NCI-H524 treated with DMSO at 0.1 percent for 48 hours (cell line): ENCODE measurements around the gene CCSER2.
"Not testable (repeated sequence)": the region's sequence is repeated elsewhere in the genome, so short reads cannot be mapped to it uniquely, and the experiment has no call there.

Experiments
- DNase-seq: peaks from one replicate; lab custom pipeline; 2025; lab: John Stamatoyannopoulos, UW

The CCSER2 gene, protein sequence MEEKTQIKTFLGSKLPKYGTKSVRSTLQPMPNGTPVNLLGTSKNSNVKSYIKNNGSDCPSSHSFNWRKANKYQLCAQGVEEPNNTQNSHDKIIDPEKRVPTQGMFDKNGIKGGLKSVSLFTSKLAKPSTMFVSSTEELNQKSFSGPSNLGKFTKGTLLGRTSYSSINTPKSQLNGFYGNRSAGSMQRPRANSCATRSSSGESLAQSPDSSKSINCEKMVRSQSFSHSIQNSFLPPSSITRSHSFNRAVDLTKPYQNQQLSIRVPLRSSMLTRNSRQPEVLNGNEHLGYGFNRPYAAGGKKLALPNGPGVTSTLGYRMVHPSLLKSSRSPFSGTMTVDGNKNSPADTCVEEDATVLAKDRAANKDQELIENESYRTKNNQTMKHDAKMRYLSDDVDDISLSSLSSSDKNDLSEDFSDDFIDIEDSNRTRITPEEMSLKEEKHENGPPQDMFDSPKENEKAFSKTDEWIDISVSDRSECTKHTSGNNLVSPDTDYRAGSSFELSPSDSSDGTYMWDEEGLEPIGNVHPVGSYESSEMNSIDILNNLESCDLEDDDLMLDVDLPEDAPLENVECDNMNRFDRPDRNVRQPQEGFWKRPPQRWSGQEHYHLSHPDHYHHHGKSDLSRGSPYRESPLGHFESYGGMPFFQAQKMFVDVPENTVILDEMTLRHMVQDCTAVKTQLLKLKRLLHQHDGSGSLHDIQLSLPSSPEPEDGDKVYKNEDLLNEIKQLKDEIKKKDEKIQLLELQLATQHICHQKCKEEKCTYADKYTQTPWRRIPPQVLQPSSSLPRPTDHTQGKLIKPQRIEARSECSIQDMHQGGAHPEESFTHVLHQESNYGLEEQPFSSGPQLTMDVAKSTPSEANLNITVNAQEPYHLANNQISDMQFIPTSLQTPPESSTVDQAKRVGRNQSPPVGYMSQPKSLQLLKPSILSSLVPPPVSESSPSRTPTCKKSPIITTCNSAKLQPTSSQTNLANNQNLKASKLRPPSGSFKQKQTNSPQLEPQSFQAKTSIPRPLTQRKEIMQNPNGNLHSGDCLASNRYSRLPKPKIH

DNA sequence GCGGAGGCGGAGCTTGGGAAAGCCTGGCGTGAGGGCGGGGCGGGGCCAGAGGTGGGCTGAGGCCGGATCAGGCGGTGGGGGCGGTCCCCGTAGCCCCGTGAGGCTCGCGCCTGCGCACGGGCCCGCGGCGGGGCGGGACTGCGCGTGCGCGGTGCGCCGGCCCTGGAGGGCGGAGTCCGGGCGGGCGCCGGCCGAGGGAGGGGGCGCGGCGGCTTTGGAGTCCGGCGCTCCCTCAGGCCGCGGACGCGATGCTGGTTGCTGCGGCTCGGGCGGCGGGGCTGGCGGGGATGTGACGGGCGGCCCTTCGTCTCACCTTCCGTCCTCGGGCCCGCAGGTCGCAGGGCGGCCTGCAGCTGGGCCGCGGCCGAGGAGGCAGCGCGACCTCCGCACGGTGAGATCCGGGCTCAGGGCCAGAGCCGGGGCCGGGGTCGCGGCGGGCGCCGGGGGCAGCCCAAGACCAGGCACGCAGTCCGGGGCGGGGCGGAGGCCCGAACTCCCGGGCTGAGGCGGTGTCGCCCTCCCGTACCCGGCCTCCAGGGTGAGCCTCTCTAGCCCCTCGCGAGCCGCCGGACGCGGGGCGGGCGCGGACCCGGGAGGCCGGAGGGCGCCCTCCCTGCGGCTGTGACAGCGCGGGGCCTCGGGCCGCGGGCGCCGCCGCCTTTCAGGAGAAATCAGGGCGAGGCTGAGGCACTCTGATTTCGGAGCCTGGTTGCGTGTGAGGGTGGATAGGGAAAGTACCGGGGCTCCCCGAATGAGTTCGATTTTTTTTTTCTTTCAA, at the start of gene CCSER2:
TSS of gene CCSER2 (plus strand) at position 172 of the 778 bp plus-strand sequence. CDS start 42,464 bp downstream, outside the sequence.
- no peak for DNase-seq

DNA sequence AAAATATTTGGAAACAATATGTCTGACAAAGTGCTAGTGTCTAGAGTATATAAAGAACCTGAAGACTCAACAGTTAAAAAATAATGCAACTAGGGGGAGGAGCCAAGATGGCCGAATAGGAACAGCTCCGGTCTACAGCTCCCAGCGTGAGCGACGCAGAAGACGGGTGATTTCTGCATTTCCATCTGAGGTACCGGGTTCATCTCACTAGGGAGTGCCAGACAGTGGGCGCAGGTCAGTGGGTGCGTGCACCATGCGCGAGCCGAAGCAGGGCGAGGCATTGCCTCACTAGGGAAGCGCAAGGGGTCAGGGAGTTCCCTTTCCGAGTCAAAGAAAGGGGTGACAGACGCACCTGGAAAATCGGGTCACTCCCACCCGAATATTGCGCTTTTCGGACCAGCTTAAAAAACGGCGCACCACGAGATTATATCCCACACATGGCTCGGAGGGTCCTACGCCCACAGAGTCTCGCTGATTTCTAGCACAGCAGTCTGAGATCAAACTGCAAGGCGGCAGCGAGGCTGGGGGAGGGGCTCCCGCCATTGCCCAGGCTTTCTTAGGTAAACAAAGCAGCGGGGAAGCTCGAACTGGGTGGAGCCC, 48.4 kb upstream of the CCSER2 start:
- DNase-seq = not testable (repeated sequence)

GRCh38 chr10:84286695-84287094, 41.7 kb upstream of the CCSER2 start:
- DNase-seq = no peak

- DNase-seq = no peak
Measured at GRCh38 chr10:84288151-84288550, 40.2 kb upstream of the CCSER2 start.

DNA sequence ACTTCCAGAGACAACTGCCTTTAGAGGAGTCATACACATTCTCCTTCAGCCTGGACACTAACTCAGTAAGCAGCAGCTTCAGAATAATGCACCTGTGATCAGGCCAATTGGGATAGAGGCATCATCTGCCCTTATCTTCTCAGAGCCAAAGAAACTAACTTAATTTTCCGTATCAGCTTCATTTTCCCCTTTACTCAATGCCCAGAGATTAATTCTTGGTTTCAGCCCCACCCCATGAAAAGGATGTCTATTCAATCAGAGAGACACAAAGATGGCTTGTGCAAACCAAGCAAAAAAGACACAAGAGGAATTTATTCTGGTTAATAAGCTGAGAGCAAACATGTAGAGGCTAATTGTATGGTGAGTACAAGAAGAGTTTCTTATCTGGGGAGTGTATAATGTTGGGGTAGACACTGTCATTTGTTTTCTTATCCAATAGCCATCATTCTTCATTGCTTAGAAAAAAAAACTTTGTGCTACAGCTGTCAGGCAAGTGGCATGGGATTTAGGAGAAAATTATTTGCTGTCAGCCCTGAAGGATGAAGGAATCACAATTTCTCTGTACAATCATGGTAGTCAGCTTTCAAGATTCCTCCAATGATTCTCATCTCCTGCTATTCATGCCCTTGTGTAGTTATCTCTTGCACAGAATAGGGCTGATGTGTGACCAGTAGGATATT, 38.7 kb upstream of the CCSER2 start:
- no peak for DNase-seq

DNA sequence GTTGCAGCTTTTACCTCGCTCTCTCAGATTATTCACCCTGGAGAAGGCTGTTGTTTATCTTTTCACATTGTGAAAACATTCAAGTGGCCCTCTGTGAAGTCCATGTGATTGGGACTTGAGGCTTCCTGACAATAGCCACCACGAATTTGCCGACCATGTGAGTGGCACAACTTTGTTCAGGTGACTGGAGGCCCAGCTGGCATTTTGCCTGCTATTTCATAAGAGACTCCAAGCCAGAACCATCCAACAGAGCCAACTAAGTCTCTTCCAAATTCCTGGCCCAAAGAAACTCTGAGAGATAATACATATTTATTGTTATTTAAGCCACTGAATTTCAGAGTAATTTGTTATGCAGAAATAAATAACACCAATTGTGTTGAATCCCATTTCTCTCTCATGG, 38.2 kb upstream of the CCSER2 start:
- no peak for DNase-seq

- no peak for DNase-seq
Measured at GRCh38 chr10:84291384-84291783, 37.0 kb upstream of the CCSER2 start.

GRCh38 chr10:84292502-84292901, 35.9 kb upstream of the CCSER2 start:
- DNase-seq = no peak

DNA sequence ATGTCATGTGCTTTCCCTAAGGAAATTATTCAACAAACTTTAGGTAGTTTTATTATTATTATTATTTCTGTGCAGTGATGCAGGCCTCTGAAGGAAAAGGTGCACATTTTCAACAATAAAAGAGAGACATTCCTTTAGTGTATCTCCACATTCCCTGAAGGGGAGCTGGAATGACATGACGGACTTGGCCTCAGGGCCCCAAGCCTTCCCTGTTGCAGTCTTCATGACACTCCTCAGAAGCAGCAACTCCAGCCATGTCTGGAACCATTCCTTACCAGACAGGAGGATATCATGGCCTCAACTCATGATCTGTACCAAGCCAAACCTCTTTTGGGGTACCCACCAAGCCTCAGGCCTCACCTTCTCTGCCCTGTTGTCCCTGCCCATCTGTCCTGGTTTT, 35.2 kb upstream of the CCSER2 start:
- no peak for DNase-seq

DNA sequence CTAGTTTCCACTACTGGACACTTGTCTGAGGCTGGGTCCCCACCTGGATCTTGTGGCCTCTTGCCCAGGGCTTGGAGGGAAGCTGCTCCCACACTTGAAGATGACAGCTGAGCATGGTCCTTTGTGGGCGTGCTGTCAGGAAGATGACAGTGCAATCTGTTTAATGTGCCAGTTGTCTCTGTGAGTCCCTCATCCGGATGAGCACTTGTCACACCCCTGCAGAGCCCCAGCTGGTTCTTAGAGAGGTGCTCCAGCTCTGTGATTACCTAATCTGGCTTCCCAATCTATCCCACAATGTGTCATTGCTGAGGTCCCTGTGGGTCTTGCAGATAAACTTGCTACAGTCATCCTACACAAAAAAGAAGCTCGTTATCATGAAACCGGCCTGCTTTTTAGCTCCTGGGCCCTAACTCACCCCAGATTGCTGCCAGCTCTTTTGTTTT, 34.8 kb upstream of the CCSER2 start:
- peak; percentile 22 for DNase-seq

GRCh38 chr10:84294766-84295447, 33.5 kb upstream of the CCSER2 start:
- no peak for DNase-seq

DNA sequence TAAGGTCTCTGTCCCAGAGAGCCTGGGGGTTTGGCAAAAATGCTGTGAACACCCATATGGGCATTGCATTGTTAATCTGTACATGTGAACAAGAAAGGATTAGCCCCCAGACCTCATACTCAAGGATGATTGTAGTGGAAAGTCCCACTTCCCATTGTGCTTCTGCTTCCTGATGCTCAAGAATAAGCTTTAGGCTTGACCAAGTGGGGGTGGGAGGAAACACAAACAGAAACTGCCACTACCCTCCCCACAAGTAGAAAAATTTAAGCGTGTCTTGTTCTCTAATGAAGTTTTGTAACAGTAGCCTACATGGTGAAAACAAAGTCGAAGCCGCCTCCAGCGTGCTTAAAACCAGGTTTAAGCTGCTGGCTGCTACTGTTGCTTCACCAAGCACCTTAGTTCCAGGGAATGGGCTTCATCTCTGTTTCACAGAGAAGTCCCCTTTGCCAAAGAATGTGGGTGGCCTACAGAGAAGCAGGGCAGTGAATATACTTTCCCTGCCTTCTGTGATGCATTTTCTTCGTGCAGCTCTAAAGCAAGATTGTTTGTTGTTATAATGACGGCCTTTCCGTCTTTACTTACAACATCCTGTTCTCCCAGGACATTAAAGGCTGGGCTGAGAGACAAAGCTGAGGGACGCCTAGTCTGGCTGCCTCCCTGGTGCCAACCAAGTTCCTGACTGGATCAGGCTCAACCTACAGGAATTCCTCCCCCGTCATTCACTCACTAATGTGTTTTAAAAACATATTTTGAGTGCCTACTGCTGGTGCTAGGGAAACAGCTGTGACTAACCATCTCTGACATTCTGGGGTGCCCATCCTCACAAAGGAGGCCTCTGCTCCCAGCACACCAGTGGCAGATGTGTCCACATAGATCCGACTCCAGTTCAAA, 32.1 kb upstream of the CCSER2 start:
- no peak for DNase-seq

DNA sequence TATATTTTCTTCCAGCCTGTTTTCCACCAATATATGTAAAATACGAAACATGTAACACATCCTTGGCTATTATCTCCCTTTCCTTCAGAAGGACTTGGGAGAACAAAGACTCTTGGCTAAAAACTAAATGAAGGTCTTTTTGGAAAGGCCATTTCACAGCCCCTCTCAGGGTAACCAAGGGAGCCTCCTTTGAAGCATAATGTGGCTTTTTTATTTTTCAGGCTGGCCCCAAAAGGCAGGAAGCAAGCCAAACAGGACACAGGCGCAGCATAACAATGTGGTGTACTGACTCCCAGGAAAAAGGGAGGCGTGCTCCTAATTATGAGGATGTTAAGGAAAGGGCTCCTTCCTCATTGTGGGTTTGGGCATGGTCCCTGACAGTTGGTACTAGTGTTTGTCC, 30.3 kb upstream of the CCSER2 start:
- no peak for DNase-seq

- DNase-seq = no peak
Measured at GRCh38 chr10:84302223-84302622, 26.2 kb upstream of the CCSER2 start.

DNA sequence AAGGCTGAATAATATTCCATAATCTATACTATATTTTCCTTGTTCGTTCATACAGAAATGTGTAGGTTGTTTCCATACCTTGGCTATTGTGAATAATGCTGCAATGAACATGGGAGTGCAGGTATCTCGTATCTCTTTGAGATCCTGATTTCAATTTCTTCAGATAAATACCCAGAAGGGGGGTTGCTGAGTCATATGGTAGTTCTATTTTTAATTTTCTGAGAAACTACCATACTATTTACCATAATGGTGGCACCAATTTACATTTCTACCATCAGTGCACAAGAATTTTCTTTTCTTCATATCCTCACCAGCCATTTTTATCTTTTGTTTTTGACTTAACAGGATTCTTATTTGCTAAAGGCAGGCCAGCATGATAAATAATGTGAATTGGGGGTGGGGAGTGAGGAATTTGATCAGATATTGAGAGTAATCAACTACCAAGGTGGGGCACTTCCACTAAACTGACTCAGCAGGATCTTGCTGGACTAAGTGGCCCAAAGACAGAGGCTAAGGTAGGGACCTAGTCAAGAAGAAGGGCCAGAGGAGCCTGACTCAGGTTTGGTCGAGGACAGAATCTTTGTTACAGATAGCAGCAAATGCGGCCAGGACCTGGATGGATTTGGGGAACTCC, 21.5 kb upstream of the CCSER2 start:
- no peak for DNase-seq

- DNase-seq = no peak
Measured at GRCh38 chr10:84308021-84308420, 20.4 kb upstream of the CCSER2 start.

- DNase-seq = no peak
Measured at GRCh38 chr10:84308481-84309304, 19.7 kb upstream of the CCSER2 start.

- DNase-seq = no peak
Measured at GRCh38 chr10:84310470-84310869, 17.9 kb upstream of the CCSER2 start.
